Upper lobe of left lung (tissue), 6 donors: ENCODE results near the gene LAMA2. TPM values are rescaled to one million over a fixed set of nuclear protein-coding genes. Genes with fewer than 3 reads are reported as not detected.
A peak's percentile ranks its signal among the peaks of the same experiment; 100 is the strongest.

Source experiments
- ATAC-seq, 2 donors: fragments of 200-7000 bp; cut with Tn5 transposase; one replicate each; pipeline ENCODE4 v1.9.1; 2022; ENCODE audit warnings: mild to moderate bottlenecking in 2 of 2, moderate library complexity in 2 of 2; ENCODE audit not compliant: low FRiP score in 2 of 2
- DNase-seq, 2 donors: peaks; one replicate each; pipeline ENCODE4 v3.0.0-alpha.2; 2019 to 2020
- H3K27ac ChIP-seq, 4 donors: fragments of 200-600 bp; sonication (generic); one replicate each; pipeline ENCODE4 v1.5.1; 2016 to 2019
- H3K27me3 ChIP-seq, 4 donors: fragments of 200-600 bp; sonication (generic); one replicate each; pipeline ENCODE4 v1.5.1; 2017 to 2019
- H3K36me3 ChIP-seq, 4 donors: fragments of 200-600 bp; sonication (generic); one replicate each; pipeline ENCODE4 v1.5.1; 2016 to 2019
- H3K4me1 ChIP-seq, 4 donors: fragments of 200-600 bp; sonication (generic); one replicate each; pipeline ENCODE4 v1.5.1; 2018 to 2019
- H3K4me3 ChIP-seq, 4 donors: fragments of 200-600 bp; sonication (generic); one replicate each; pipeline ENCODE4 v1.5.1; 2017 to 2019; ENCODE audit warnings: mild to moderate bottlenecking in 2 of 4, moderate library complexity in 1 of 4
- H3K9me3 ChIP-seq, 4 donors: fragments of 200-600 bp; sonication (generic); one replicate each; pipeline ENCODE4 v1.5.1; 2018 to 2019
- CTCF ChIP-seq, 6 experiments: fragments of 450-650 bp in 4 of 6; fragments of 200-600 bp in 2 of 6; sonication (generic) in 2 of 6; IDR thresholded peaks; one replicate each; pipeline ENCODE4 v1.5.1; 2016 to 2019; ENCODE audit warnings: antibody characterized with exemption in 6 of 6
- EP300 ChIP-seq, 4 donors: sonication (generic); formaldehyde crosslinking; IDR thresholded peaks; one replicate each; pipeline ENCODE4 v1.5.1; 2017; ENCODE audit warnings: antibody characterized with exemption in 4 of 4, control low read depth in 2 of 4
- POLR2A ChIP-seq, 4 donors: fragments of 450-650 bp; IDR thresholded peaks; one replicate each; pipeline ENCODE4 v1.5.1; 2016 to 2017; ENCODE audit warnings: antibody characterized with exemption in 4 of 4, mild to moderate bottlenecking in 2 of 4
- POLR2AphosphoS5 ChIP-seq, 2 donors: sonication (generic); formaldehyde crosslinking; IDR thresholded peaks; one replicate each; pipeline ENCODE4 v1.5.1; 2017; ENCODE audit warnings: antibody characterized with exemption in 2 of 2
- WGBS, 2 donors: methylation state at CpG; one replicate each; pipeline ENCODE4 v1.1.5; 2017 to 2018; 5-methylcytosine and 5-hydroxymethylcytosine counted together
- total RNA-seq, 6 donors: library from RNA; depleted of rRNA in 4 of 6; stranded (reverse); fragments of >200 nt in 4 of 6; gene quantifications; one replicate each; pipeline versions ENCODE4 v1.1.0 to v1.2.1, GENCODE V29; 2016 to 2021
- donor health status: DM: no; HTN: no; CAD: no; lungs with moderate emphysema.
- donor health status: DM: no; HTN: yes; CAD: no; lungs with severe emphysema.

Gene LAMA2
- total RNA-seq, 6 donors from 2014 or later, result 41.9 to 82.8 (median 62.4) TPM

- Histone ChIP-seq H3K27me3 (no peaks in the 10 kb centered on the region), H3K36me3 (no peaks in the 10 kb centered on the region), H3K9me3 (no peaks in the 10 kb centered on the region), H3K4me3 (no peak overlapping the region), H3K27ac (no peak overlapping the region), H3K4me1 (no peaks in the 10 kb centered on the region)
- 62 to 63% methylated on average over 4 of the region's 4 CpGs for WGBS, 2 donors
- DNase-seq, result no peak
- ATAC-seq, result no peak
- TF ChIP-seq EP300 (IDR thresholded peaks at IDR 0.05) (no peak), CTCF (IDR thresholded peaks at IDR 0.05) (no peak), POLR2AphosphoS5 (IDR thresholded peaks at IDR 0.05) (no peak), POLR2A (IDR thresholded peaks at IDR 0.05) (no peak)
Observed at GRCh38 chr6:129236001-129236517, 353.1 kb downstream of the LAMA2 start.

GRCh38 chr6:129238991-129239390 lies 356.1 kb downstream of the LAMA2 start:
- no peak for DNase-seq
- H3K36me3 ChIP-seq, result no peaks in the 10 kb centered on the region
- no peak overlapping the region for H3K4me3 ChIP-seq
- ATAC-seq, result no peak
- H3K4me1 ChIP-seq, result no peaks in the 10 kb centered on the region
- no peak overlapping the region for H3K27ac ChIP-seq
- no peaks in the 10 kb centered on the region for H3K27me3 ChIP-seq
- no peaks in the 10 kb centered on the region for H3K9me3 ChIP-seq
- no peak for TF ChIP-seq CTCF (IDR thresholded peaks at IDR 0.05)
- TF ChIP-seq POLR2A (IDR thresholded peaks at IDR 0.05), result no peak
- TF ChIP-seq EP300 (IDR thresholded peaks at IDR 0.05), result no peak
- no peak for TF ChIP-seq POLR2AphosphoS5 (IDR thresholded peaks at IDR 0.05)
- 59 to 69% methylated on average over 1 of the region's 1 CpG for WGBS, 2 donors

GRCh38 chr6:129239825-129240491 lies 357.0 kb downstream of the LAMA2 start:
- H3K4me3 ChIP-seq, result no peak overlapping the region
- H3K36me3 ChIP-seq, result no peaks in the 10 kb centered on the region
- 88 to 91% methylated on average over 10 of the region's 10 CpGs for WGBS, 2 donors
- H3K9me3 ChIP-seq, result no peaks in the 10 kb centered on the region
- DNase-seq, result peak in 1 of 2 donors; percentile 8
- no peak overlapping the region for H3K27ac ChIP-seq
- TF ChIP-seq POLR2A (IDR thresholded peaks at IDR 0.05) (no peak), CTCF (IDR thresholded peaks at IDR 0.05) (no peak), POLR2AphosphoS5 (IDR thresholded peaks at IDR 0.05) (no peak), EP300 (IDR thresholded peaks at IDR 0.05) (no peak)
- ATAC-seq, result no peak
- H3K27me3 ChIP-seq, result no peaks in the 10 kb centered on the region
- H3K4me1 ChIP-seq, result no peaks in the 10 kb centered on the region

GRCh38 chr6:129240492-129240853 lies 357.5 kb downstream of the LAMA2 start:
- WGBS, 2 donors, result 81 to 96% methylated on average over 2 of the region's 2 CpGs
- H3K9me3 ChIP-seq, result no peaks in the 10 kb centered on the region
- ATAC-seq, result no peak
- TF ChIP-seq CTCF (IDR thresholded peaks at IDR 0.05) (no peak), EP300 (IDR thresholded peaks at IDR 0.05) (no peak), POLR2AphosphoS5 (IDR thresholded peaks at IDR 0.05) (no peak), POLR2A (IDR thresholded peaks at IDR 0.05) (no peak)
- H3K27ac ChIP-seq, result no peak overlapping the region
- H3K4me1 ChIP-seq, result no peaks in the 10 kb centered on the region
- no peak overlapping the region for H3K4me3 ChIP-seq
- DNase-seq, result no peak
- no peaks in the 10 kb centered on the region for H3K36me3 ChIP-seq
- no peaks in the 10 kb centered on the region for H3K27me3 ChIP-seq

- Histone ChIP-seq H3K4me3 (no peak overlapping the region), H3K27me3 (no peaks in the 10 kb centered on the region), H3K27ac (no peak overlapping the region), H3K9me3 (no peaks in the 10 kb centered on the region), H3K36me3 (no peaks in the 10 kb centered on the region), H3K4me1 (no peaks in the 10 kb centered on the region)
- DNase-seq (no peak), ATAC-seq (no peak)
- no peak for TF ChIP-seq CTCF (IDR thresholded peaks at IDR 0.05)
- TF ChIP-seq POLR2AphosphoS5 (IDR thresholded peaks at IDR 0.05), result no peak
- no peak for TF ChIP-seq EP300 (IDR thresholded peaks at IDR 0.05)
- TF ChIP-seq POLR2A (IDR thresholded peaks at IDR 0.05), result no peak
- WGBS, 2 donors, result 67% methylated on average over 2 of the region's 2 CpGs
Observed at GRCh38 chr6:129242546-129242945, 359.6 kb downstream of the LAMA2 start.
